ENCODE results near the gene PGAM1. TPM values are rescaled to one million over a fixed set of nuclear protein-coding genes. Genes with fewer than 3 reads are reported as not detected.

PGAM1 gene
- total RNA-seq, 3 donors from 2014 or later, result 162 to 182 (median 171) TPM

- no peaks in the 10 kb centered on the region for H3K9me3 ChIP-seq
These were observed 9.2 kb downstream of the PGAM1 start for GRCh38 chr10:97435211-97435610.

GRCh38 chr10:97442277-97442676 is 16.3 kb downstream of the PGAM1 start:
- no peaks in the 10 kb centered on the region for H3K9me3 ChIP-seq
- H3K4me1 ChIP-seq, result peaks cover 2 to 16% of the 10 kb centered on the region in 2 donors
- H3K27me3 ChIP-seq, result no peaks in the 10 kb centered on the region
- H3K27ac ChIP-seq, result no peak overlapping the region
- H3K36me3 ChIP-seq, result no peaks in the 10 kb centered on the region
- DNase-seq (ENCODE audit: low spot score in 2 of 2), result no peak
- TF ChIP-seq POLR2A (IDR thresholded peaks at IDR 0.05) (no peak), CTCF (IDR thresholded peaks at IDR 0.05) (no peak), POLR2AphosphoS5 (IDR thresholded peaks at IDR 0.05) (no peak)
- intact Hi-C loops (cut with DNase I; ENCODE audit: low total_unique reads), result loop anchor here (5.0 kb wide), 1 partner anchor 150 kb away; the partner anchor contains the start of gene ARHGAP19
- no peak overlapping the region for H3K4me3 ChIP-seq

More at GRCh38 chr10:97435211-97435610, 9.2 kb downstream of the PGAM1 start:
- Histone ChIP-seq H3K36me3 (peaks cover 8% of the 10 kb centered on the region), H3K4me1 (no peaks in the 10 kb centered on the region), H3K27ac (no peak overlapping the region), H3K27me3 (no peaks in the 10 kb centered on the region), H3K4me3 (no peak overlapping the region)
- TF ChIP-seq POLR2A (IDR thresholded peaks at IDR 0.05), result no peak
- DNase-seq (ENCODE audit: low spot score in 2 of 2), result no peak
- intact Hi-C loops (cut with DNase I; ENCODE audit: low total_unique reads), result no loop called here

GRCh38 chr10:97444212-97444611 is 18.2 kb downstream of the PGAM1 start:
- no peak for DNase-seq (ENCODE audit: low spot score in 2 of 2)
- H3K27ac ChIP-seq, result no peak overlapping the region
- H3K36me3 ChIP-seq, result no peaks in the 10 kb centered on the region
- no peak overlapping the region for H3K4me3 ChIP-seq
- peaks cover 4 to 20% of the 10 kb centered on the region in 2 donors for H3K4me1 ChIP-seq
- TF ChIP-seq POLR2A (IDR thresholded peaks at IDR 0.05) (no peak), POLR2AphosphoS5 (IDR thresholded peaks at IDR 0.05) (no peak), CTCF (IDR thresholded peaks at IDR 0.05) (no peak)
- H3K9me3 ChIP-seq, result no peaks in the 10 kb centered on the region
- intact Hi-C loops (cut with DNase I; ENCODE audit: low total_unique reads), result loop anchor here (5.0 kb wide), 1 partner anchor 152 kb away; the partner anchor contains the start of gene ARHGAP19
- H3K27me3 ChIP-seq, result no peaks in the 10 kb centered on the region

GRCh38 chr10:97445357-97445721 is 19.3 kb downstream of the PGAM1 start:
- TF ChIP-seq CTCF (IDR thresholded peaks at IDR 0.05) (no peak), POLR2A (IDR thresholded peaks at IDR 0.05) (no peak), POLR2AphosphoS5 (IDR thresholded peaks at IDR 0.05) (no peak)
- peaks cover 4 to 20% of the 10 kb centered on the region in 2 donors for H3K4me1 ChIP-seq
- DNase-seq (ENCODE audit: low spot score in 2 of 2), result no peak
- H3K36me3 ChIP-seq, result no peaks in the 10 kb centered on the region
- peak overlapping the region; percentile 85 to 93 (median 92) for H3K4me3 ChIP-seq
- H3K9me3 ChIP-seq, result no peaks in the 10 kb centered on the region
- intact Hi-C loops (cut with DNase I; ENCODE audit: low total_unique reads), result no loop called here
- H3K27ac ChIP-seq, result peak overlapping the region; percentile 71 to 80
- H3K27me3 ChIP-seq, result no peaks in the 10 kb centered on the region

- TF ChIP-seq POLR2AphosphoS5 (IDR thresholded peaks at IDR 0.05) (peak in 1 of 3 donors; percentile 56), POLR2A (IDR thresholded peaks at IDR 0.05) (no peak)
- H3K4me3 ChIP-seq, result peak within 1 kb of the TSS; percentile 85 to 93 (median 92)
- peaks cover 4 to 20% of the 10 kb centered on the region in 2 donors for H3K4me1 ChIP-seq
- intact Hi-C loops (cut with DNase I; ENCODE audit: low total_unique reads), result no loop called here
- no peaks in the 10 kb centered on the region for H3K27me3 ChIP-seq
- no peaks in the 10 kb centered on the region for H3K36me3 ChIP-seq
- H3K27ac ChIP-seq, result peak within 1 kb of the TSS; percentile 71 to 80
- peak; percentile 83 to 93 for DNase-seq (ENCODE audit: low spot score in 2 of 2)
- H3K9me3 ChIP-seq, result no peaks in the 10 kb centered on the region
These were observed 20.0 kb downstream of the PGAM1 start, which contains the start of the genes EXOSC1 and ZDHHC16 for GRCh38 chr10:97445722-97446639. Gene EXOSC1, minus strand, starts transcription at chr10:97446006. Its CDS starts 21 bp downstream, at chr10:97445985. Gene ZDHHC16, plus strand, starts transcription at chr10:97446175. Its CDS starts 5,501 bp downstream, at chr10:97451676.

- H3K27ac ChIP-seq, result peak overlapping the region; percentile 18 to 30
- H3K4me1 ChIP-seq, result peaks cover 4 to 12% of the 10 kb centered on the region in 2 donors
- no peaks in the 10 kb centered on the region for H3K27me3 ChIP-seq
- no peak for TF ChIP-seq POLR2AphosphoS5 (IDR thresholded peaks at IDR 0.05)
- TF ChIP-seq POLR2A (IDR thresholded peaks at IDR 0.05), result no peak
- TF ChIP-seq CTCF (IDR thresholded peaks at IDR 0.05), result no peak
- intact Hi-C loops (cut with DNase I; ENCODE audit: low total_unique reads), result no loop called here
- no peak for DNase-seq (ENCODE audit: low spot score in 2 of 2)
- no peaks in the 10 kb centered on the region for H3K9me3 ChIP-seq
- no peaks in the 10 kb centered on the region for H3K36me3 ChIP-seq
- H3K4me3 ChIP-seq, result no peak overlapping the region
These were observed 24.8 kb downstream of the PGAM1 start for GRCh38 chr10:97450828-97451227.

Measured in breast epithelium (tissue), 4 donors.